HS-5 (cell line): ENCODE results near the gene EMP2.
"Not testable (repeated sequence)": the region's sequence is repeated elsewhere in the genome, so short reads cannot be mapped to it uniquely, and the experiment has no call there.

Experiments used
- DNase-seq: peaks from one replicate; pipeline ENCODE4 v3.0.0-alpha.2; 2012; ENCODE audit warnings: low read depth

Gene EMP2

DNA sequence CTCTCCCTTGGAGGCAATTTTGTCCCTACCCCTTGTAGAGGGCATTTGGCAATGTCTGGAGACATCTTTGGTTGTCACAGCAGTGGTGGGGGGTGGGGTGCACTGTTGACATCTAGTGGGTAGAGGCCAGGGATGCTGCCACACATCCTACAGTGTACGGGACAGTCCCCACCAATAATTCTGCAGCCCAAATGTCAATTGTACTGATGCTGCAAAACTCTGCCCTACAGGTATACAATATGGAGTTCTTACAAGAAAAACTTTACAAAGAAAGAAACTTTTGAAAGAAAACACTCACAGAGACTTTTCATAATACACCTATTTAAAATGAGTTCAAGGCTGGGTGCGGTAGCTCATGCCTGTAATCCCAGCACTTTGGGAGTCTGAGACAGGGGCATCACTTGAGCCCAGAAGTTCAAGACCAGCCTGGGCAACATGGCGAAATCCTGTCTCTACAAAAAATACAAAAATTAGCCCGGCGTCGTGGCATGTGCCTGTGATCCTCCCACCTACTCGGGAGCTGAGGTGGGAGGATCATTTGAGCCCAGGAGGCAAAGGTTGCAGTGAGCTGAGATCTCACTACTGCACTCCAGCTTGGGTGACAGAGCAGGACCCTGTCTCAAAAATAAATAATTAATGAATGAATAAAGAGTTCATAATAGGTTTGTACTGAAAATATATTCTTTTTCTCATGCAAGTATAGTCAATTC, 59.4 kb downstream of the EMP2 start:
- no peak for DNase-seq

DNA sequence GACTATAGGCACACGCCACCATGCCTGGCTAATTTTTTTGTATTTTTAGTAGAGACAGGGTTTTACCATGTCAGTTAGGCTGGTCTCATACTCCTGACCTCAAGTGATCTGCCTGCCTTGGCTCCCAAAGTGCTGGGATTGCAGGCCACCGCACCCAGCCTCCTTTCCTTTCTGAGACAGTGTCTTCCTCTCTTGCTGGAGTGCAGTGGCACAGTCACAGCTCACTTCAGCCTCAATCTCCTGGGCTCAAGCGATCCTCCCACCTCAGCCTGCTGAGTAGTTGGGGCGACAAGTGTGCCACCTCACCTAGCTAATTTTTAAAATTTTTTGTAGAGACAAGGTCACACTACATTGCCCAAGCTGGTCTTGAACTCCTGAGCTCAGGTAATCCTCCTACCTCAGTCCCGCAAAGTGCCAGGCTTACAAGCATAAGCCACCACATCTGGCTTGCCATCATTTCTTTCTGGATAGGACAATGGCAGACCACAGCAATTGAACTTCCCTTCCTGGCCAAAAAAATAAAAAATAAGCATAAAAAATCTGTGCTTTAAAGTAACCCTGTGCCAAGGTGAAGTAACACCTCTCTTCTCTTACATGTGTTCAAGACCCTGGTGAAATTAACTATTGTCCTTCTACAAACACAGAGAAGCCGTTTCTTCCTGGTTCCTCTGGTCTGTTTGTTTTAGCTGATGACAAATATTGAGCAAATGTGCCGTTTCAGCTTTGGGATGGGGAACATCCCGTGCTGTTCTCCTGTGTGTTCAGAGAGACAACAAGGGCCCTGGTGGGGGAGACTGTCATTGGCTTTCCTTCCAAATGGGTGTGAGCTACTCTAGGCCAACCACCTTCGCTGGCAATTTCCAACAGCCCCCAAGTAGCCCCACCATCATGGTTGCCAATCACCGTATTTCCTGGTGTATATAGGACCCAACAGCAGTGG, 60.2 kb downstream of the EMP2 start:
- no peak for DNase-seq

DNA sequence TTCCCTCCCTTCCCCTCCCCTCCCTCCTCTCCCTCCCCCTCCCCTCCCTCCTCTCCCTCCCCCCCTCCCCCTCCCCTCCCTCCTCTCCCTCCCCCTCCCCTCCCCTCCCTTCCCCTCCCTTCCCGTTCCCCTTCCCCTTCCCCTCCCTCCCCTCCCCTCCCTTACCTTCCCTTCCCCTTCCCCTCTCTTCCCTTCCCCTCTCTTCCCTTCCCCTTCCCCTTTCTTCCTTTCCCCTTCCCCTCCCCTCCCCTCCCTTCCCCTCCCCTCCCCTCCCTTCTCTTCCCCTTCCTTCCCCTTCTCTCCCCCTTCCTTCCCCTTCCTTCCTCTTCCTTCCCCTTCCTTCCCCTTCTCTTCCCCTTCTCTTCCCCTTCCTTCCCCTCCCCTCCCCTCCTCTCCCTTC, 61.1 kb downstream of the EMP2 start:
- no peak for DNase-seq

DNA sequence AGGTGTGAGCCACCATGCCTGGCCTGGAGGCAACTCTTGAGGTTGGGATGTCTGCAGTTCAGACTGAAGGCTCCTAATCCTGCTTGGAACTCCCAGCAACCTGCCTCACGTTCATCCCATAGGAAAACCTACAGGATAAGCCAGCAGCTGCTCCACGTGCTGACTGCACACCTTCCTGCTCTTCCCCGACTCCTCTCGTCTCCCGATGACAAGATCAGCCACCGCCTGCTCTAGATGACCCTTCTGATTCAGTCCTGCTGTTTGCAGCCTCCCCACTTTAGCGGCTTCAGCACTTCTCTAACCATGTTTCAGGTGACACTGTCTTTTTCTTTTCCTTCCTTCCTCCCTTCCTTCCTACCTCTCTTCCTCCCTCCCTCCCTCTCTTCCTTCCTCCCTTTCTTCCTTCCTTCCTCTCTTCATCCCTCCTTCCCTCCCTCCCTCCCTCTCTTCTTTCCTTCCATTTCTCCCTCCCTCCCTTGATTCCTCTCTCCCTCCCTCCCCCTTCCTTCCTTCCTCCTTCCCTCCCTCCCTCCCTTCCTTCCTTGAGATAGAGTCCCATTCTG, 61.8 kb downstream of the EMP2 start:
- no peak for DNase-seq

DNA sequence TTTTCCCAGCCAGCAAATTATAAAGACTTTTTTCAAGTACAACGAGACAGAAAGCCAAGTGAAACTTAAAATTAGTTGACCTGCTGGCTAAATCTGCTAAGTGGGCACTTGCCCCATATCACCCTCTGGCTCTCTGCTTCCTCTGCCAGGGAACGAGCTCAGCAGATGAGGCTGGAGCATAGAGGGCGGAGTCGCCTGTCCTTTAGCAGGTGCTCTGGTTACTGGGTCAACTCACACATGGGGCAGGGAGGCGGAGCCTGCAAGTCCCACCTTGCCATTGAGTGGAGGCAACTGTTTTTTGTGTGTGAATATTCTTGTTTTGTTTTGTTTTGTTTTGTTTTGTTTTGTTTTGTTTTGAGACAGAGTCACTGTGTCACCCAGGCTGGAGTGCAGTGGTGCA, 62.5 kb downstream of the EMP2 start:
- no peak for DNase-seq

DNA sequence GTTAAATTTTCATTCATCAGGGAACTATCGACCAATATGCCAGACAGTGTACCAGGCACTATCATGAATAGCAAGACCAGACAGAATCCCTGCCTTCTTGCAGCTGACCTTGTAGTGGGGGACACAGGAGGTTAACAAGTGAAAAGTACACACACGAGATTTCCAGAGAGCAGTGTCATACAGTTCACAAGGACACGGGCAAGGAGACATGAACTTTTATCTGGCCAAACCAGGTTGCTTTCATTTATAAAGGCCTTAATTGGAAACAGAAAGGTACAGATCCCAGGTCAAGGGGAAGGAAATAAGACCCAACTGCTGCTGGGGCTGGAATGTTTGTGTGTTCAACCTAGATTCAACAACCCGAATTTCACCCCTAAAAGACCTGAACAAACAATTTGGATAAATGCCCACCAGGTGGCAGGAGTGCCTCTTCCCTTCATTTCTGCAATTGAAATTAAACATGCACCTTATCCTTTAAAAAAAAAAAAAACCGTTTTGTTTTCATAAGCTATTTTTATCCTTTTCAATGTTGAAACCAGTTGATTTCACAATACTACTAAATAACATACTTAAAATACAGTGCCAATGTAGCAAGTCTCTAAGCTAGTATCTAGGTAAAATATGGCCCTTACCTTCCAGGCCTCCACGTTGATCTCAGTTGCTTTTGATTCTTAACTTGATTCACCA, 65.9 kb downstream of the EMP2 start:
- DNase-seq, result no peak

DNA sequence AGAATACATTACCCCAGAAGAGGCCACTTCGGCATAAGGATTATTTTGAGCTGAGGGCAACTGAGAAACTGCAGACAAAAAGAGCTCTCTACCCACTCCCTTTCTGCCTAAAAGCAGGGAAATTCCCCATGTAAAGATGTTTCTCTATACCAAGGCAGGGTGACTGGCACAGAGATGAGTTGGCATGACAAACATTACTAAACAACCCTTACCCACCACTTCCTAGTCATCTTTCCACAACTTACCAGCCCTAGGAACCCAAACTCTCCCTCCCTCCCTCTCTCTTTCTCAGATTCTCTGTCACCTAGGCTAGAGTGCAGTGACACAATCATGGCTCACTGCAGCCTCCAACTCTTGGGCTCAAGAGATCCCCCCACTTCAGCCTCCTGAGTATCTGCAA, 68.6 kb downstream of the EMP2 start:
- DNase-seq, result no peak

DNA sequence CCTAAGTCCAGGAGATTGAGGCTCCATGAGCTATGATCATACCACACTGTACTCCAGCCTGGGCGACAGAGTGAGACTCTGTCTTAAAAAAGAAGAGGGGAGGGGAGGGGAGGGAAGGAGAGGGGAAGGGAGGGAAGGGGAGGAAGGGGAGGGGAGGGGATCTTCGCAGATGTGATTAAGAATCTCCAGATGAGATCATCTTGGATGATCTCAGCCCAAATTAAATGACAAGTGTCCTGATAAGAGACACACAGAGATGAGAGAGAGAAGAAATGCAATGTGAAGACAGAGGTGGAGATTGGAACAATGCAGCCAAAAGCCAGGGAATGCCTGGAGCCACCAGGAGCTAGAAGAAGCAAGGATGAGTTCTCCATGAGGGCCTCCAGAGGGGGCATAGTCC, 70.1 kb downstream of the EMP2 start:
- no peak for DNase-seq

DNA sequence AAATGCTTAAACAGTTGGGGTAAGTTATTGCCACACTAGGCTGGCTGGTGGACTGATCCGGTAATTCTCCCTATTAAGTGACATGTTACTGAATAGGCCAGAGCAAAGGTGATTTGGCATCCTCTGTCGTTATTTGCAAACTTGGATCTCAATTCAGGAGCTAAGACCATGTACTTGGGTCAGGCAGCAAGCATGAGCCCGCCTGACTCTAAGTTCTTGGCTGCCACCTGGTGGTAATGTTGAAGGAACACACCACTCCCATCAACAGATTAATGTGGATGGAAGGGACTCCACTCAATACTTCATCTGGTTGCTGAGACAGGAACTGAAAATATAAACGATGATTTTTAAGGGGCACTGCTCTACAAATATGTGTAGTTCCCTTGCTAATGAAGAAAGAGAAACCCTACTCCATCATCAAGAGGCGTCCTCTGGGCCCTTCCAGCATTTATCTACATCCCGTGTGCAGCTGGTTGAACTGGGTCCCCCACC, 70.8 kb downstream of the EMP2 start:
- no peak for DNase-seq

DNA sequence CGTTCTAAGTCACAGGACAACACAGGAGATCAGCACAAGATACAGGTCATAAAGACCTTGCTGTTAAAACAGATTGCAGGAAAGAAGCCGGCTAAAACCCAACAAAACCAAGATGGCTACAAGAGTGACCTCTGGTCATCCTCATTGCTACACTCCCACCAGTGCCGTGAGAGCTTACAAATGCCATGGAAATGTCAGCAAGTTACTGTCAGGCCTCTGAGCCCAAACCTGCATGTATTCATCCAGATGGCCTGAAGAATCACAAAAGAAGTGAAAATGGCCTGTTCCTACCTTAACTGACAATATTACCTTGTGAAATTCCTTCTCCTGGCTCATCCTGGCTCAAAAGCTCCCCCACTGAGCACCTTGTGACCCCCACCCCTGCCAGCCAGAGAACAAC, 75.1 kb downstream of the EMP2 start:
- DNase-seq, result not testable (repeated sequence)

DNA sequence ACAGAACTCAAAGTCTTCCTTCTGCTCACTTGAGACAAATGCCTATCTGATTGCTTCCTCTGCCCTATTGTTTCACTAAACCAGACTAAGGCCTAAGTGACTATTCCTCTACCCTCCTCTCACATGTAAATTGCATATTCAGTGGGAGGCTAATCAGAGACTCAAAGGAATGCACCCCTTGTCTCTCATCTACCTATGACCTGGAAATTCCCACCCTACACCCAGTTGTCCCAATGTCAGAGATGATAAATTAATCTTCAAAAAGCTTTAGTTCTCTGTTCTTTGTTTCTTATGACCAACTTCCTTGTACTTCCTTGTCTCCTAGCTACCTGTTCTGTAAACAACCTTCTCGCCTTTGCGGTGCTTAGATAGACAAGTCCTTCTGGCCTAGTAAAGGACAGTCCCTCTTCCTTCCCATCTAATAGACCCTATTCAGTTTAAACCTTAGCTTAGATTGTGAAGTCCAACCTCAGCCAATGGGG, 76.0 kb downstream of the EMP2 start:
- DNase-seq, result no peak

DNA sequence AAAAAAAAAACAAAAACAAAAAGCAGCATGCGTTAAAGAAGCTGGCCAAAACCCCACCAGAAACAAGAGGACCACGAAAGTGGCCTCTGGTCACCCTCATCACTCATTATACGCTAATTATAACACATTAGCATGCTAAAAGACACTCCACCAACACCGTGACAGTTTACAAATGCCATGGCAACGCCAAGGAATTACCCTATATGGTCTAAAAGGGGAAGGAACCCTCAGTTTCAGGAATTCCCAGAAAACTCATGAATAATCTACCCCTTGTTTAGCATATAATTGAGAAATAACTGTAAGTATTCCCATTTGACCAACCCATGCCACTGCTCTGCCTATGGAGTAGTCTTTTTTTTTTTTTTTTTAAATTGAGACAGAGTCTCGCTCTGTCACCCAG, 77.6 kb downstream of the EMP2 start:
- DNase-seq, result no peak

DNA sequence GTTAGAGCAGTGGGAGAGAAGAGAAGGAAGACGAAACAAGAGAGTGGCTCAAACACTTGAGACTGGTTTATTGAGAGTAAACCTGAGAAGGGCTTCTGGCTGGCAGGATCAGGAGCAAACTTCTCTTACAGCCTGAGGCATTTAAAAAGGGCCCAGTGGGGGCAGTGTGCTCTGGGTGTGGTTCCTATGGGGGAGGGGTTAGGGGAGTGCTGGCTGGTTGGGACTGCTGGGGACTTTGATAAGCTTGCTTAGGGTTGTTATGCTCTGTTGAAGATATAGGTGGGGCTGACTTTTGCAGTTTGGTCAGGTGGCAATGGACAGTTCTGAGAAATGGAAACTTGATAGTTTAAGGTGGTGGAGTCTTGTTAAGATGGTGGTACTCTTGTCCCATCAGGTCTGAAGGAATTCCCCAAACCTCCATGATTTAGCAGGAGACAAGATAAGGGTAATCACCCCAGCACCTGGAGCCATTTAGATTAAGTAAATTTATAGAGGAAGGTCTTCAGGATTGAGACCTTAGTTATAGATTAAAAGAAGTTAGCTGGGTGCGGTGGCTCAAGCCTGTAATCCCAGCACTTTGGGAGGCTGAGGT, 79.3 kb downstream of the EMP2 start:
- DNase-seq, result no peak

DNA sequence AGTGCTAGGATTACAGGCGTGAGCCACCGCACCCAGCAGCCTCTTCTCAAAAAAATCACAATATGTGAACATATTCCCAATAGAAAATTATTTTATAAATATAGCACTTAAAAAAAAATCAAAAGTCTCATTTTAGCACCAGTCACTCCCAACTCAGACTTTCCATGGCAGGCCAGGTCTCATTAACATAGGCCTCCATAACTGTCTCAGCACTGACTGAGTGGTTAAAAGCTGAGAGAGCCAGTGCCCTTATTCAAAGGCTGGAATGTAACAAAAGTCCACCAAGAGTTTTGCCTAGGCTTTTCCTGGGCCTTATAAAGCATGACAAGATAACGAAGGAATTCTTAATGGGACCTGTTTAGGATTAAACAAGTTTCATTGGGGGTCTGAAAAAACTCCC, 79.8 kb downstream of the EMP2 start:
- no peak for DNase-seq

DNA sequence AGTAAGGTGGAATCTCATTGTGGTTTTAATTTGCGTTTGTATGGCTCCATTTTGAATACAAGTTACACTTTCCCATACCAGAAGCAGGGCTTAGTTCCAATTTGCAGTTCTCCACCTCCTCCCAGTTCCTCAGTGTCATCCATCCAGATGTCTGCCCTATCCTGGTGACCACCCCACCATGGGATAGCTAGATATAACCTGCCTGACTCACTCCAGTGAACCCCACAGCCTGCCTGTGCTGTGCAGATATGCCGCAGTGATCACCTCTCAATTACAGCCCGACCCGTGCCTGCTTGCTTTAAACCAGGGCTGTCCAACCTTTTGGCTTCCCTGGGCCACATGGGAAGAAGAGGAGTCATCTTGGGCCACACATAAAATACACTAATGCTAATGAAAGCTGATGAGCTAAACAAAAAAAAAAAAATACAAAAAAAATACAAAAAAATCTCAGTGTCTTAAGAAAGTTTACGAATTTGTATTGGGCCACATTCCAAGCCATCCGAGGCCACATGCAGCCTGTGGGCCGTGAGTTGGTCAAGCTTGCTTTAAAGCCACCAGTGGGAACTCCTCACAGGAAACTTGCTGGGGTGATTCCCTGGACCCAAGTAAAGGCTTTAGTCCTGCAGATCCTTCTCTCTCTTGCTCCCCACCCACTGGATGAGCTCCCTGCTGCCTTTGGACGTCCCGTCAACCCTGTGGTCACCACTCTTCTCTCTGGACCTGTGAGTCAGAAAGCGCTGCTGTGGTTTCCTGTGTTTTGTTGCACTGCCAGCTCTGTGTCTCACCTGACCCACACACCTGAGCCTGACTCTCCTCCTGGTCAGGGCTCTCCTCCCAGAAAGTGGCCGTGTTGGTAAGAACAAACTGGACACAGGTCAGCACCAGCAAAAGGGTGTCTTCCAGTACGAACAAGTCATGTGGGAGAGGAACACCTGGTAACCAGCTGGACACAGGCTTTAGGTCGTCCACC, 83.0 kb downstream of the EMP2 start:
- DNase-seq, result no peak

DNA sequence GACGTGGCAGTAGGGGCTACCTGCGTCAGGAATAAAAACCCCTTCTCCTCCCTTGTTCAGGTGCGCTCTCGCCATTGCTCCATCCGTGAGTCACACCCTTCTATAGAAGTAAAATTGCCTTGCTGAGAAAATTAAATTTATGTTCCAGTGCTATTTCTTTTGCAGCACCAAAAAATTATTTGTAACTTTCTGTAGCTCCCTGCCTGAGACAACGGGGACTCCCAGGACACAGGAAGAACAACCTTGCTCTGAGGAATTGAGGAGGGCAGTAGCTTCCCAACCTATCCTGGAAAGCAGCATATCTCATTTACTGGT, 85.4 kb downstream of the EMP2 start:
- DNase-seq, result no peak

DNA sequence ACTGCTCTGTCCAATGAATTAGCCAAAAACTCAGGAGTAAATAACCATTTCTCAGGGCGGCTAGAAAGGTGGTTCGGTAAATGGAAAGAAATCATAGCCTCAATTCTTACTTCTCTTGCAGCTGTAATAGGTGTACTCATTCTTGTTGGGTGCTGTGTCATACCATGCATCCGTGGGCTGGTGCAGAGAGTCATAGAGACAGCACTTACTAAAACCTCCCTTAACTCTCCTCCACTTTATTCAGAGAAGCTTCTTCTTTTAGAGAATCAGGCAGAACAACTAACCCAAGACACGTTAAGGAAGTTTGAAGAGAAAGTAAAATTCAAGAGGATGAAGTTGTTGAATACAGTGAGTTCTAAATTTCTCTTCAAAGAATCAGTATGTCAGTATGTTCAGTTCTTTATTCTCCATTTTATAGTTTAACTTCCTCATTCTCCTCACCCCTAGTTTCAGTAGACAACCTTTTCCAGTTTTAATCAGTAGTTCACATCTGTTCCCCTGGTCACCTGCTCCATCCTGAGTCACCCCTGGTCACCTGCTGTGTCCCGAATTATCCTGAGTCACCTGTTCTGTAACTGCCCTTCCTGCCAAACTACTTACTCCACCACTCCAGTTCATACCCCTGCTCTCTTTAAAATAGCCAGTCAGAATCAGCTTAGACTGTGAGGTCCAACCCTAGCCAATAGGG, 85.9 kb downstream of the EMP2 start:
- no peak for DNase-seq

DNA sequence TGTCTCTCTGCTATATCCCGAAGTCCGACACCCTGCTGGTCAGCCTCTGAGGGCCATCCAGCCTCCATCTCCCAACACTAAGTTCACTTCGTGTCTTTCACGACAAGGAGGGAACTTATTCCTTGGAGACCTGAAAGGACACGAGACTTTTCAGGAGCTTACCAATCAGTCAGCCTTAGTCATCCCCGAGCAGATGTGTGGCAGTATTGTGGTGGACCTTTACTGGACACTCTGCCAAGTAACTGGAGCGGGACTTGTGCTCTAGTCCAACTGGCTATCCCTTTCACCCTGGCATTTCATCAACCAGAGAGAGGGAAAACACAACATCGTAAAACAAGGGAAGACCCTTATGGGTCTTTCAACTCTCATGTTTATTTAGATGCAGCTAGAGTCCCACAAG, 87.1 kb downstream of the EMP2 start:
- no peak for DNase-seq

DNA sequence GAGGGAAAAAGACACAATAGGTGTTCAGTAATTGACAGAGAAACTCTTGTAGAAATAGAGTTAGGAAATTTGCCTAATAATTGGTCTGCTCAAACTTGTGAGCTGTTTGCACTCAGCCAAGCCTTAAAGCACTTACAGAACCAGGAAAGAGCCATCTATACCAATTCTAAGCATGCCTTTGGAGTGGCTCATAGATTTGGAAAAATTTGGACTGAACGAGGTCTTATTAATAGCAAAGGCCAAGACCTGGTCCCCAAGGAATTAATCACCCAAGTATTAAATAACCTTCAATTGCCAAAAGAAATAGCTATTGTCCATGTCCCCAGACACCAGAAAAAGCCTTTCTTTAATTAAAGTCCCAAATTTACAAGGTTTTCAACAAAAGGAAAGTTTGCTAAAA, 90.3 kb downstream of the EMP2 start:
- DNase-seq, result no peak

DNA sequence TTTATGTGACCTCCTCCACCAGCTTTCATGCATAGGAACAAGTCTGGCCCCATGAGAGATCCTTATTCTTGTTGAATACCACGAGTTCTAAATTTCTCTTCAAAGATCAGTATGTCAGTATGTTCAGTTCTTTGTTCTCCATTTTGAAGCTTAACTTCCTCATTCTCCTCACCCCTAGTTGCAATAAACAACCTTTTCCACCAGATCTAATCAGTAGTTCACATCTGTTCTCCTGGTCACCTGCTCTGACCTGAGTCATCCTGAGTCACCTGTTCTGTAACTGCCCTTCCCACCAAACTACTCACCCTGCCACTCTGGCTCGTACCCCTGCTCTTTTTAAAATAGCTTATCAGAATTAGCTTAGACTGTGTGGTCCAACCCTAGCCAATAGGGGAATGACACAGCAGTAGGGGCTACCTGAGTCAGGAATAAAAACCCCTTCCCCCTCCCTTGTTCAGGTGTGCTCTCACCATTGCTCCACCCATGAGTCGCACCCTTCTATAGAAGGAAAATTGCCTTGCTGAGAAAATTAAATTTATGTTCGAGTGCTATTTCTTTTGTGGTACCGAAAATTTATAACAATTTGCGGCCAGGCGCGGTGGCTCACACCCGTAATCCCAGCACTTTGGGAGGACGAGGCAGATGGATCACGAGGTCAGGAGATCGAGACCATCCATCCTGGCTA, 94.6 kb downstream of the EMP2 start:
- DNase-seq, result no peak
